ENCODE results near the gene C17orf114.

DNA sequence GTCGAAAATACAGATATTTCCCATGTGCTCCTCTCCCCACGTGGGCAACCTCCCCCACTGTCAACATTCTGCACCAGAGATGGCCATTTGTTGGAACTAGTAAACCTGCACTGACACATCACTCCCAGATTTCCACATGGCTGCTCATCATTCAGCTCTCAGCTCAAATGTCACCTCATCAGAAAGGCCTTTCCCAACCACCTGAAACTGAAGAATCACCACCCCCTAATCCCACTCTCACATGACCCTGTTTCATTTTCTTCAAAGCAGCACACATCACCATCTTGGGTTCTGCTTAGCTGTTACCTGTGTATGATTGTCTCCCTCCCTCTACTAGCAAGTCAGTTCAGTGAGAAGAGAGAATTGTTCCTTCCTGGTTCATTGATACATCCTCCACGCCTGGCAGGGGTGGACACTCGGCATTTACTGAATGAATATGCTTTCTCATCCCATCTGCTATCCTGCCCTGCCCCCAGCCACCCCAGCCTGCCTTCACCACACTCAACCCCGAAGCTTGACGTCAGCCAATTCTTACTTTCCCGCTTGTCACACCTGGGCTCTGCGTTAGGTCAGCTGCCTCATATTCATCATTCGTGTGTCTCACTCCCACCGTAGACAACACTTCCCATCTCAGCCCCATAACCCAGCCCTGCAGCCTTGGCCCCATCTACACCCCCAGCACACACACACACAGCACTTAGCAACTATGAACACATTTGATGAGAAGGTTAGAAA lies 1.5 kb downstream of the C17orf114 start:
- TF ChIP-seq, protein P1, sequence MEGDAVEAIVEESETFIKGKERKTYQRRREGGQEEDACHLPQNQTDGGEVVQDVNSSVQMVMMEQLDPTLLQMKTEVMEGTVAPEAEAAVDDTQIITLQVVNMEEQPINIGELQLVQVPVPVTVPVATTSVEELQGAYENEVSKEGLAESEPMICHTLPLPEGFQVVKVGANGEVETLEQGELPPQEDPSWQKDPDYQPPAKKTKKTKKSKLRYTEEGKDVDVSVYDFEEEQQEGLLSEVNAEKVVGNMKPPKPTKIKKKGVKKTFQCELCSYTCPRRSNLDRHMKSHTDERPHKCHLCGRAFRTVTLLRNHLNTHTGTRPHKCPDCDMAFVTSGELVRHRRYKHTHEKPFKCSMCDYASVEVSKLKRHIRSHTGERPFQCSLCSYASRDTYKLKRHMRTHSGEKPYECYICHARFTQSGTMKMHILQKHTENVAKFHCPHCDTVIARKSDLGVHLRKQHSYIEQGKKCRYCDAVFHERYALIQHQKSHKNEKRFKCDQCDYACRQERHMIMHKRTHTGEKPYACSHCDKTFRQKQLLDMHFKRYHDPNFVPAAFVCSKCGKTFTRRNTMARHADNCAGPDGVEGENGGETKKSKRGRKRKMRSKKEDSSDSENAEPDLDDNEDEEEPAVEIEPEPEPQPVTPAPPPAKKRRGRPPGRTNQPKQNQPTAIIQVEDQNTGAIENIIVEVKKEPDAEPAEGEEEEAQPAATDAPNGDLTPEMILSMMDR (IDR thresholded peaks at IDR 0.05; ENCODE audit: poor library complexity, severe bottlenecking): no peak
- no peak for TF ChIP-seq POLR2AphosphoS5 (IDR thresholded peaks at IDR 0.05)
- no peak for TF ChIP-seq REST (IDR thresholded peaks at IDR 0.05; ENCODE audit: borderline replicate concordance)
- no peak for TF ChIP-seq RAD21 (conservative IDR thresholded peaks at IDR 0.05)
- TF ChIP-seq TAF1 (IDR thresholded peaks at IDR 0.05; ENCODE audit: low read depth): no peak
- no peak for TF ChIP-seq MXI1 (conservative IDR thresholded peaks at IDR 0.05; ENCODE audit: poor library complexity, severe bottlenecking)
- no peak for TF ChIP-seq EZH2 (IDR thresholded peaks at IDR 0.05; ENCODE audit: borderline replicate concordance, insufficient read depth, low read length, poor library complexity, severe bottlenecking)
- no peak for TF ChIP-seq EP300 (conservative IDR thresholded peaks at IDR 0.05; ENCODE audit: poor library complexity, severe bottlenecking)
- no peak for TF ChIP-seq SMC3 (conservative IDR thresholded peaks at IDR 0.05; ENCODE audit: poor library complexity)

Data from neural cell (in vitro differentiated cells).